AG04450 (cell line): ENCODE results near the gene MYO5A. TPM values are rescaled to one million over a fixed set of nuclear protein-coding genes. Genes with fewer than 3 reads are reported as not detected.
A peak's percentile ranks its signal among the peaks of the same experiment; 100 is the strongest.
"Not testable (repeated sequence)": the region's sequence is repeated elsewhere in the genome, so short reads cannot be mapped to it uniquely, and the experiment has no call there.

ENCODE experiments used
- CTCF ChIA-PET: fragments of 300-600, 350-600 bp; formaldehyde crosslinking; extraction: SDS; loops from one replicate; lab custom pipeline; 2022; ENCODE audit warnings: antibody characterized with exemption, inconsistent platforms; lab: Charles Lee
- POLR2A ChIA-PET: fragments of 350-600 bp; formaldehyde crosslinking; extraction: SDS; loops from one replicate; lab custom pipeline; 2021; ENCODE audit warnings: antibody characterized with exemption, inconsistent platforms; lab: Yijun Ruan, JAX
- DNase-seq: peaks from one replicate; pipeline ENCODE4 v3.0.0-alpha.2; 2011; ENCODE audit warnings: low read depth, low spot score
- H3K27ac ChIP-seq: one replicate; pipeline ENCODE4 v1.5.1; 2012; ENCODE audit warnings: low read depth, low read length, control low read depth
- H3K27me3 ChIP-seq: one replicate; pipeline ENCODE4 v1.6.0; 2012; ENCODE audit warnings: low read length; ENCODE audit not compliant: control insufficient read depth, insufficient read depth
- H3K4me3 ChIP-seq: 2 replicates; pipeline ENCODE4 v1.5.1; 2011; ENCODE audit warnings: mild to moderate bottlenecking, low read depth, low read length, control low read depth
- H3K9me3 ChIP-seq: 2 replicates; pipeline ENCODE4 v1.5.1; 2012; ENCODE audit warnings: low read length; ENCODE audit not compliant: control insufficient read depth, insufficient read depth
- polyA minus RNA-seq: library from RNA; depleted of rRNA, polyadenylated mRNA; stranded (reverse); fragments of >200 nt; gene quantifications from 2 replicates; pipeline ENCODE4 v1.2.3, GENCODE V29; 2011; rRNA and poly(A)+ RNA removed
- polyA plus RNA-seq: library from polyadenylated mRNA; depleted of rRNA; stranded (reverse); fragments of >200 nt; gene quantifications from 2 replicates; pipeline ENCODE4 v1.2.3, GENCODE V29; 2011; rRNA removed
- TF ChIP-seq, protein P1 (sequence below): IDR thresholded peaks from 2 replicates; pipeline ENCODE4 v1.5.1; 2011; ENCODE audit warnings: low read depth, low read length, control low read depth, inconsistent platforms

Gene MYO5A
- polyA plus RNA-seq (31.4 and 37.2 TPM in 2 replicates), polyA minus RNA-seq (71.2 and 77.1 TPM in 2 replicates)

DNA sequence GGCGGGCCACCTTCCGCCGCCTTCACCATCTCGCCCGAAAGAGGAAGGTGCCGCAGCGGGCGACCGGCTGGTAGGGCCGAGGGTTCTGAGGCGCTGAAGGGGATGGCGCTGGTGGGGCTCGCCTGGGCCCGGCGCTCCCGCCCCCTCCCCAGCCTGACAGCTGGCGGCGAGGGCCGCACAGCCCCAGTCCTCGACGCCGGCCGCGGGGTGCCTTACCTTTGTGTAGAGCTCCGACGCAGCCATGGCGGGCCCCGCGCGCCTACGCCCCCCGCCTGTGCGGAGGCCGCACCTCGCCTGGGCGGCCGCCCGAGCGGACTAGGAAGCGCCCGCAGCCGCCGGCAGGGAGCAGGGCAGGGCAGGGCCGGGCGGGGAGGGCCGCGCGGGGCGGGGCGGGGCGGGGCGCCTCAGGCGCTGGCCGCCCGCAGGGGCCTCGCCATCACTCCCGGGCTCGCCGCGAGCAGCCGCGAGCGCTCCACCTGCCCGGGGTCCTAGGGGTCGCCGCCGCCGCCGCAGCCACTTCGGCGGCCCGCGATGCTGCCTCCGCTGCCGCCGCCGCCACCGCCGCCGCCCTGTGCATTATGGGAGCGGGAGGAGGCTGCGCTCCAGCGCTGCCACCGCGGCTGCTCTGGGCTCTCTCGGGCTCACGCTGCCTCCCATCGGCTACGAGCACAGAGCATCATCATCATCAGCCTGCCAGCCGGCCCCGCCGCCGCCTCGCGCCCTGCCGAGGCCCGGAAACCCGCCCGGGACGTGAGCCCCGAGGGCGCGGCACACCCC lies at the start of gene MYO5A:
Gene MYO5A, minus strand, starts transcription at position 317 of the 777 bp plus-strand sequence. Its CDS starts 74 bp downstream, at position 243.
- POLR2A ChIA-PET, result no interaction called here
- Histone ChIP-seq H3K9me3 (no peaks in the 10 kb centered on the region), H3K4me3 (peak within 1 kb of the TSS; percentile 77), H3K27ac (peak within 1 kb of the TSS; percentile 57), H3K27me3 (peaks cover 2% of the 10 kb centered on the region)
- DNase-seq, result no peak
- CTCF ChIA-PET, result interaction anchor here (0.6 to 1.1 kb wide), 2 partner anchors 127 to 151 kb away, joined by 3 to 5 read pairs; partner anchors contain the start of gene ATOSA
- TF ChIP-seq, protein P1, sequence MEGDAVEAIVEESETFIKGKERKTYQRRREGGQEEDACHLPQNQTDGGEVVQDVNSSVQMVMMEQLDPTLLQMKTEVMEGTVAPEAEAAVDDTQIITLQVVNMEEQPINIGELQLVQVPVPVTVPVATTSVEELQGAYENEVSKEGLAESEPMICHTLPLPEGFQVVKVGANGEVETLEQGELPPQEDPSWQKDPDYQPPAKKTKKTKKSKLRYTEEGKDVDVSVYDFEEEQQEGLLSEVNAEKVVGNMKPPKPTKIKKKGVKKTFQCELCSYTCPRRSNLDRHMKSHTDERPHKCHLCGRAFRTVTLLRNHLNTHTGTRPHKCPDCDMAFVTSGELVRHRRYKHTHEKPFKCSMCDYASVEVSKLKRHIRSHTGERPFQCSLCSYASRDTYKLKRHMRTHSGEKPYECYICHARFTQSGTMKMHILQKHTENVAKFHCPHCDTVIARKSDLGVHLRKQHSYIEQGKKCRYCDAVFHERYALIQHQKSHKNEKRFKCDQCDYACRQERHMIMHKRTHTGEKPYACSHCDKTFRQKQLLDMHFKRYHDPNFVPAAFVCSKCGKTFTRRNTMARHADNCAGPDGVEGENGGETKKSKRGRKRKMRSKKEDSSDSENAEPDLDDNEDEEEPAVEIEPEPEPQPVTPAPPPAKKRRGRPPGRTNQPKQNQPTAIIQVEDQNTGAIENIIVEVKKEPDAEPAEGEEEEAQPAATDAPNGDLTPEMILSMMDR, result no peak

DNA sequence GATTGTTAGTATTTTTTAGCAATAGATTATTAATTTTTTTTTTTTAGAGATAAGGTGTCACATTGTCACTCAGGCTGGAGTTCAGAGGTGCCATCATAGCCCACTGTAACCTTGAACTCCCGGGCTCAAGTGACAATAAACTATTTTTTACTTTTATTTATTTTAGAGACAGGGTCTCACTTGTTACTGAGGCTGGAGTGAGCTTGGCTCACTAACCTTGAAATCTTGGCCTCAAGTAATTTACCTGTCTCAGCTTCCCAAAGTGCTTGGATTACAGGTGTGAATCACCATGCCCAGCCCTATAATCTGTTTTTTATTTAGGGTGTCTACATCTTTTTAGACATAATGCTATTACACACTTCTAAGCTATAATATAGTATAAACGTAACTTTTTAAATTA lies 48.0 kb upstream of the MYO5A start:
- ChIA-PET CTCF (interaction anchor here (0.6 kb wide), 1 partner anchor 18 kb away, joined by 3 read pairs; no protein-coding TSS in a partner anchor), POLR2A (no interaction called here)
- Histone ChIP-seq H3K27ac (no peak overlapping the region), H3K27me3 (no peaks in the 10 kb centered on the region), H3K4me3 (no peak overlapping the region), H3K9me3 (no peaks in the 10 kb centered on the region)
- TF ChIP-seq, protein P1, result no peak
- no peak for DNase-seq

DNA sequence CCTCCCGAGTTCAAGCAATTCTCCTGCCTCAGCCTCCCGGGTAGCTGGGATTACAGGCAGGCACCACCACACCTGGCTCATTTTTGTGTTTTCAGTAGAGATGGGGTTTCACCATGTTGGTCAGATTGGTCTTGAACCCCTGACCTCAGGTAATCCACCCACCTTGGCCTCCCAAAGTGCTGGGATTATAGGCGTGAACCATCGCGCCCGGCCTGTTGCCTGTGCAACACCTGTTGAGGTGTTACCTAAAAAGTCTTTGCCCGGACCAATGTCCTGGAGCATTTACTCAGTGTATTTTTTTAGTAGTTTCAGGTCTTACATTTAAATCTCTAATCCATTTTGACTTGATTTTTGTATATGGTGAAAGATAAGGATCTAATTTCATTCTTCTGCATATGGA lies 46.9 kb upstream of the MYO5A start:
- H3K9me3 ChIP-seq, H3K27ac ChIP-seq, DNase-seq, H3K4me3 ChIP-seq, POLR2A ChIA-PET, H3K27me3 ChIP-seq: not testable (repeated sequence)
- CTCF ChIA-PET, result interaction anchor here (0.7 to 1.7 kb wide), 3 partner anchors 11 to 83 kb away, joined by 3 to 5 read pairs (median 5); no protein-coding TSS in a partner anchor

DNA sequence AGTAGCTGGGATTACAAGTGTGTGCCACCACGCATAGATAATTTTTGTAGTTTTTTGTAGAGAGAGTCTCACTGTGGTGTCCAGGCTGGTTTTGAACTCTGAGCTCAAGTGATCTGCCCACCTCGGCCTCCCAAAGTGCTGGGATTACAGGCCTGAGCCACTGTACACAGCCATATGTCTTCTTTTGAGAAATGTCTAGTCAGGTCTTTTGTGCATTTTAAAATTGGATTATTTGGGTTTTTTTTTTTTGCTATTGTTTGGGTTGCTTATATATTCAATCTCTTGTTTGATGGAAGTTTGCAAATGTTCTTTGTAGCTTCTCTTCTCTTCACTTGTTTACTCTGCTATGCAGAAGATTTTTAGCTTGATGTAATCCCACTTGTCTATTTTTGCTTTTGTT lies 46.4 kb upstream of the MYO5A start:
- H3K27ac ChIP-seq, result no peak overlapping the region
- no peaks in the 10 kb centered on the region for H3K9me3 ChIP-seq
- H3K27me3 ChIP-seq, result no peaks in the 10 kb centered on the region
- no peak for DNase-seq
- TF ChIP-seq, protein P1, result no peak
- H3K4me3 ChIP-seq, result no peak overlapping the region
- CTCF ChIA-PET, result interaction anchor here (0.7 to 1.7 kb wide), 3 partner anchors 11 to 83 kb away, joined by 3 to 5 read pairs (median 5); no protein-coding TSS in a partner anchor
- POLR2A ChIA-PET, result interaction anchor here (0.7 kb wide), 1 partner anchor 29 kb away, joined by 3 read pairs; no protein-coding TSS in a partner anchor

DNA sequence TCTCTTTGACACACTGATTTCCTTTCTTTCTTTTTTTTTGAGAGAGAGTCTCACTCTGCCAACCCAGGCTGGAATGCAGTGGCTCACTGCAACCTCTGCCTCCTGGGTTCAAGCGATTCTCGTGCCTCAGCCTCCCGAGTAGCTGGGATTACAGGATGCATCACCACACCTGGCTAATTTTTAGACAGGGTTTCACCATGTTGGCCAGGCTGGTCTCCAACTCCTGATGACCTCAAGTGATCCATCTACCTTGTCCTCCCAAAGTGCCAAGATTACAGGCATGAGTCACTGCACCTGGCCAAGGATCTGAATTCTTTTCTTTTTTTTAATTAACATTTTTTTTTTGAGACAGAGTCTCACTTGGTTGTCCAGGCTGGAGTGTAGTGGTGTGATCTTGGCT lies 45.9 kb upstream of the MYO5A start:
- CTCF ChIA-PET, result interaction anchor here (0.7 to 1.7 kb wide), 3 partner anchors 12 to 83 kb away, joined by 3 to 5 read pairs (median 5); no protein-coding TSS in a partner anchor

More for the DNA sequence above, 45.9 kb upstream of the MYO5A start:
- not testable (repeated sequence) for H3K27ac ChIP-seq, H3K27me3 ChIP-seq, H3K9me3 ChIP-seq, DNase-seq, H3K4me3 ChIP-seq
- POLR2A ChIA-PET, result interaction anchor here (0.7 kb wide), 1 partner anchor 29 kb away, joined by 3 read pairs; no protein-coding TSS in a partner anchor
